ENCODE results near the gene KLKB1.

GRCh38 chr4:186228514-186228894 lies 1.2 kb downstream of the KLKB1 start:
- TF ChIP-seq REST (IDR thresholded peaks at IDR 0.05; ENCODE audit: insufficient read depth in 1 of 2, low read depth in 2 of 2, low read length in 2 of 2) (no peak), SIN3A (IDR thresholded peaks at IDR 0.05; ENCODE audit: borderline replicate concordance, insufficient read depth, low read length) (no peak)

Data from PFSK-1 (cell line).